ENCODE results near the gene WT1. TPM values are rescaled to one million over a fixed set of nuclear protein-coding genes. Genes with fewer than 3 reads are reported as not detected.
A peak's percentile ranks its signal among the peaks of the same experiment; 100 is the strongest.

WT1 gene
- total and polyA plus RNA-seq, 2 of the 13 experiments (the other 11 are each of a cell fraction or from before 2014, with no cell fraction given): 0.15 to 0.31 TPM

- no peak for TF ChIP-seq ZNF569 (CRISPR knock-in tag; IDR thresholded peaks at IDR 0.05; ENCODE audit: borderline replicate concordance)
- TF ChIP-seq ZNF777 (CRISPR knock-in tag; IDR thresholded peaks at IDR 0.05): no peak
- no peak for TF ChIP-seq MED1 (CRISPR knock-in tag; IDR thresholded peaks at IDR 0.05)
Observed at GRCh38 chr11:32436751-32437494, 1.6 kb upstream of the WT1 start (continued).

- FAIRE-seq (no peak), ATAC-seq (no peak), DNase-seq (ENCODE audit: low spot score) (no peak)
- ChIA-PET POLR2A (no interaction called here), CTCF (ENCODE audit: low intra/inter-chr PET ratio, low total read pairs) (no interaction called here)
- TF ChIP-seq MIER3 (CRISPR knock-in tag; IDR thresholded peaks at IDR 0.05; ENCODE audit: borderline replicate concordance) (no peak), EZH2 (conservative IDR thresholded peaks at IDR 0.05; ENCODE audit: low read depth, low read length) (0 out of 2 replicates have a peak, but pooled peaks have one; percentile 43)
- 0 out of 2 replicates have a peak, but pooled peaks cover 7% of the 10 kb centered on the region for H3K4me1 ChIP-seq (ENCODE audit: insufficient read depth, low read length)
- H3K4me2 ChIP-seq (ENCODE audit: low read depth, low read length): 0 out of 2 replicates have a peak overlapping the region, but pooled peaks have one; percentile 42
- no peak overlapping the region for H2AFZ ChIP-seq (ENCODE audit: low read length)
- no peaks in the 10 kb centered on the region for H3K9me3 ChIP-seq (ENCODE audit: low read length)
- H3K4me3 ChIP-seq (replicated peaks in 1 of 3; ENCODE audit: insufficient read depth in 1 of 3, low read depth in 2 of 3, low read length in 3 of 3): peak overlapping the region in 1 of 3 experiments; percentile 68; a peak in 1 of 6 replicates
- in situ Hi-C loops (cut with HindIII; ENCODE audit: extremely low pct_ligation_motif_present, low pct_unique_long_range_greater_than_20kb): no loop called here
- 50% methylated on average over 38 of the region's 42 CpGs for WGBS (ENCODE audit: low lambda C conversion rate)
- H3K9ac ChIP-seq (ENCODE audit: insufficient read depth, low read depth, low read length): no peak overlapping the region
- H3K36me3 ChIP-seq (replicated peaks in 1 of 2; ENCODE audit: control insufficient read depth in 1 of 2, insufficient read depth in 2 of 2, low read length in 2 of 2): no peaks in the 10 kb centered on the region
- BruUV-seq (replicated peaks): no TSS peak
- H3K27ac ChIP-seq (ENCODE audit: extremely low read length, insufficient read depth, low read length): no peak overlapping the region
- intact Hi-C loops (cut with micrococcal nuclease; ENCODE audit: unreplicated experiment): no loop called here
- H4K20me1 ChIP-seq (ENCODE audit: insufficient read depth, low read length): no peaks in the 10 kb centered on the region
- H3K79me2 ChIP-seq (ENCODE audit: insufficient read depth, low read length): no peaks in the 10 kb centered on the region
- H3K27me3 ChIP-seq (ENCODE audit: control insufficient read depth in 1 of 2, insufficient read depth in 2 of 2, low read length in 2 of 2): peaks cover 11 to 83% of the 10 kb centered on the region in 2 experiments
Observed at GRCh38 chr11:32435942-32436750, 807 bp upstream of the WT1 start.

Data from HepG2 (cell line).